Measurements from ENCODE around the gene CCAR1.

- TF ChIP-seq, protein P1, sequence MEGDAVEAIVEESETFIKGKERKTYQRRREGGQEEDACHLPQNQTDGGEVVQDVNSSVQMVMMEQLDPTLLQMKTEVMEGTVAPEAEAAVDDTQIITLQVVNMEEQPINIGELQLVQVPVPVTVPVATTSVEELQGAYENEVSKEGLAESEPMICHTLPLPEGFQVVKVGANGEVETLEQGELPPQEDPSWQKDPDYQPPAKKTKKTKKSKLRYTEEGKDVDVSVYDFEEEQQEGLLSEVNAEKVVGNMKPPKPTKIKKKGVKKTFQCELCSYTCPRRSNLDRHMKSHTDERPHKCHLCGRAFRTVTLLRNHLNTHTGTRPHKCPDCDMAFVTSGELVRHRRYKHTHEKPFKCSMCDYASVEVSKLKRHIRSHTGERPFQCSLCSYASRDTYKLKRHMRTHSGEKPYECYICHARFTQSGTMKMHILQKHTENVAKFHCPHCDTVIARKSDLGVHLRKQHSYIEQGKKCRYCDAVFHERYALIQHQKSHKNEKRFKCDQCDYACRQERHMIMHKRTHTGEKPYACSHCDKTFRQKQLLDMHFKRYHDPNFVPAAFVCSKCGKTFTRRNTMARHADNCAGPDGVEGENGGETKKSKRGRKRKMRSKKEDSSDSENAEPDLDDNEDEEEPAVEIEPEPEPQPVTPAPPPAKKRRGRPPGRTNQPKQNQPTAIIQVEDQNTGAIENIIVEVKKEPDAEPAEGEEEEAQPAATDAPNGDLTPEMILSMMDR (IDR thresholded peaks at IDR 0.05): no peak
- no peak for TF ChIP-seq POLR2A (IDR thresholded peaks at IDR 0.05)
Measured at GRCh38 chr10:68756246-68756645, 35.2 kb downstream of the CCAR1 start.
